WTC11 (cell line): ENCODE results near the gene SELENOI. TPM values are rescaled to one million over a fixed set of nuclear protein-coding genes. Genes with fewer than 3 reads are reported as not detected.

Experiments used
- ATAC-seq: fragments of 200-7000 bp; cut with Tn5 transposase; 2 replicates; pipeline ENCODE4 v1.10.0; 2021; ENCODE audit warnings: mild to moderate bottlenecking, moderate library complexity
- CTCF ChIA-PET: fragments of 300-600 bp; sonication (Branson Sonifier 250); formaldehyde crosslinking; loops from one replicate; lab custom pipeline; 2021; ENCODE audit warnings: antibody characterized with exemption; lab: Charles Lee
- POLR2A ChIA-PET: fragments of 350-600 bp; sonication (Branson Sonifier 250); formaldehyde crosslinking; loops from one replicate; lab custom pipeline; 2021; ENCODE audit warnings: antibody characterized with exemption; lab: Charles Lee
- DNase-seq: peaks from one replicate; pipeline ENCODE4 v3.0.0; 2021; ENCODE audit warnings: low spot score
- H3K27ac Mint-ChIP-seq: 2 replicates; pipeline ENCODE4 v1.8.0; 2021; ENCODE audit warnings: mixed read lengths
- H3K27me3 Mint-ChIP-seq: 2 replicates; pipeline ENCODE4 v1.8.0; 2021; ENCODE audit warnings: low read depth, mild to moderate bottlenecking, moderate library complexity, mixed read lengths
- H3K36me3 Mint-ChIP-seq: 2 replicates; pipeline ENCODE4 v1.8.0; 2021; ENCODE audit warnings: mixed read lengths
- H3K4me1 Mint-ChIP-seq: 2 replicates; pipeline ENCODE4 v1.8.0; 2022; ENCODE audit warnings: mixed read lengths
- H3K4me3 Mint-ChIP-seq: 2 replicates; pipeline ENCODE4 v1.8.0; 2021; ENCODE audit warnings: mild to moderate bottlenecking, moderate library complexity, mixed read lengths
- H3K9me3 Mint-ChIP-seq: 2 replicates; pipeline ENCODE4 v1.8.0; 2021; ENCODE audit warnings: mixed read lengths
- CREB1 ChIP-seq: sonication (generic); formaldehyde crosslinking; IDR thresholded peaks from 2 replicates; pipeline ENCODE4 v1.8.0; 2023; ENCODE audit warnings: mild to moderate bottlenecking, missing genetic modification reagents
- CREM ChIP-seq: sonication (generic); formaldehyde crosslinking; IDR thresholded peaks from 2 replicates; pipeline ENCODE4 v1.8.1; 2022; ENCODE audit warnings: mild to moderate bottlenecking, missing genetic modification reagents, moderate library complexity
- ELF4 ChIP-seq: sonication (generic); formaldehyde crosslinking; IDR thresholded peaks from 2 replicates; pipeline ENCODE4 v1.8.1; 2022; ENCODE audit warnings: low read depth, mild to moderate bottlenecking, moderate library complexity, missing genetic modification reagents
- JUN ChIP-seq: sonication (generic); formaldehyde crosslinking; IDR thresholded peaks from 2 replicates; pipeline ENCODE4 v1.8.0; 2023; ENCODE audit warnings: mild to moderate bottlenecking, missing genetic modification reagents
- MYBL2 ChIP-seq: sonication (generic); formaldehyde crosslinking; IDR thresholded peaks from 2 replicates; pipeline ENCODE4 v1.8.1; 2023; ENCODE audit warnings: mild to moderate bottlenecking, moderate library complexity, missing genetic modification reagents
- NFATC4 ChIP-seq: fragments of 250-450 bp; sonication (Bioruptor Pico); IDR thresholded peaks from 2 replicates; pipeline ENCODE4 v1.9.0; 2021; ENCODE audit warnings: mild to moderate bottlenecking
- NFYB ChIP-seq: sonication (generic); formaldehyde crosslinking; conservative IDR thresholded peaks from 2 replicates; pipeline ENCODE4 v1.8.0; 2022; ENCODE audit warnings: low read depth, missing genetic modification reagents
- NR1H2 ChIP-seq: sonication (generic); formaldehyde crosslinking; IDR thresholded peaks from 2 replicates; pipeline ENCODE4 v1.9.0; 2021; ENCODE audit warnings: mild to moderate bottlenecking, moderate library complexity, missing genetic modification reagents
- NR2C2 ChIP-seq: sonication (generic); formaldehyde crosslinking; IDR thresholded peaks from 2 replicates; pipeline ENCODE4 v1.8.0; 2022; ENCODE audit warnings: mild to moderate bottlenecking, missing genetic modification reagents
- OVOL2 ChIP-seq: fragments of 250-450 bp; sonication (Bioruptor Pico); IDR thresholded peaks from 2 replicates; pipeline ENCODE4 v1.9.0; 2021; ENCODE audit warnings: mild to moderate bottlenecking, borderline replicate concordance
- ZNF138 ChIP-seq: sonication (generic); formaldehyde crosslinking; conservative IDR thresholded peaks from 2 replicates; pipeline ENCODE4 v1.8.1; 2022; ENCODE audit warnings: mild to moderate bottlenecking, moderate library complexity, missing genetic modification reagents
- ZNF263 ChIP-seq: sonication (generic); formaldehyde crosslinking; IDR thresholded peaks from 2 replicates; pipeline ENCODE4 v1.8.1; 2022; ENCODE audit warnings: low read depth, mild to moderate bottlenecking, moderate library complexity, missing genetic modification reagents
- ZNF317 ChIP-seq: sonication (generic); formaldehyde crosslinking; IDR thresholded peaks from 2 replicates; pipeline ENCODE4 v1.8.1; 2023; ENCODE audit warnings: low read depth, mild to moderate bottlenecking, moderate library complexity, missing genetic modification reagents, borderline replicate concordance
- ZNF396 ChIP-seq: fragments of 250-450 bp; sonication (Bioruptor Pico); IDR thresholded peaks from 2 replicates; pipeline ENCODE4 v1.8.0; 2021; ENCODE audit warnings: mild to moderate bottlenecking, moderate library complexity, borderline replicate concordance
- ZNF423 ChIP-seq: fragments of 250-450 bp; sonication (Bioruptor Pico); IDR thresholded peaks from 2 replicates; pipeline ENCODE4 v2.1.2; 2022; ENCODE audit warnings: mild to moderate bottlenecking, moderate library complexity
- total RNA-seq: library from RNA; stranded (reverse); gene quantifications from 3 replicates; pipeline ENCODE4 v1.2.3, GENCODE V29; 2021
- TF ChIP-seq, protein P1 (sequence below): sonication (generic); formaldehyde crosslinking; IDR thresholded peaks from 2 replicates; pipeline ENCODE4 v1.8.0; 2022; ENCODE audit warnings: missing genetic modification reagents
- TF ChIP-seq, protein P2 (sequence below): fragments of 250-450 bp; sonication (Bioruptor Pico); IDR thresholded peaks from 2 replicates; pipeline ENCODE4 v1.9.0; 2021; ENCODE audit warnings: moderate library complexity, mild to moderate bottlenecking, inconsistent platforms, borderline replicate concordance
- TF ChIP-seq, protein P3 (sequence below): fragments of 250-450 bp; sonication (Bioruptor Pico); IDR thresholded peaks from 2 replicates; pipeline ENCODE4 v2.1.2; 2022; ENCODE audit warnings: mild to moderate bottlenecking, moderate library complexity
- TF ChIP-seq, protein P4 (sequence below): sonication (generic); formaldehyde crosslinking; IDR thresholded peaks from 2 replicates; pipeline ENCODE4 v1.8.1; 2022; ENCODE audit warnings: mild to moderate bottlenecking, missing genetic modification reagents, moderate library complexity, borderline replicate concordance
- TF ChIP-seq, protein P5 (sequence below): sonication (generic); formaldehyde crosslinking; IDR thresholded peaks from 2 replicates; pipeline ENCODE4 v1.8.0; 2022; ENCODE audit warnings: mild to moderate bottlenecking, missing genetic modification reagents
- TF ChIP-seq, protein P6 (sequence below): sonication (generic); formaldehyde crosslinking; IDR thresholded peaks from 2 replicates; pipeline ENCODE4 v1.8.1; 2023; ENCODE audit warnings: mild to moderate bottlenecking, moderate library complexity, missing genetic modification reagents
- TF ChIP-seq, protein P7 (sequence below): fragments of 200-600 bp; IDR thresholded peaks from 2 replicates; pipeline ENCODE4 v1.8.0; 2022; ENCODE audit warnings: antibody characterized with exemption

SELENOI gene
- total RNA-seq, 1 experiment from 2014 or later = 53.1 TPM

DNA sequence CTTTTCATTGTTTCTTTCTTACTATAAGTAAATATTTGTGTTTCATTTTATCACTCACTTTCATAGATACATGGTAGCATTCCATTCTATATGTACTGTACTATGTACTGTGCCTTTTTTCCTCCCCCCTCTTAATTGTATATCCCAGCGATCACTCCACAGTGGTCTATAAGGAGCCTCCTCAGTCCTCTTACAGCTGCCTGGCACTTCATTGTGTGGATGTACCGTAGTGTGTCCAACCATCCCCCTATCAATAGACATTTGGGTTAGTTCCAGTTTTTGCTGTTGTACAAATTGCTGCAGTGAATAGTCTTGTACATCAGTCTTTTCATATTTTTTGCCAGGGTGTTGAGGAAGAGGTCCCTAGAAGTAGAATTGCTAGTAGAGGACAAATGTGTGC, 34.3 kb downstream of the SELENOI start:
- POLR2A ChIA-PET = no interaction called here
- Mint-ChIP-seq H3K4me1 (no peaks in the 10 kb centered on the region), H3K4me3 (no peak overlapping the region), H3K36me3 (peaks cover 19% of the 10 kb centered on the region), H3K9me3 (no peaks in the 10 kb centered on the region), H3K27ac (no peak overlapping the region), H3K27me3 (no peaks in the 10 kb centered on the region)
- TF ChIP-seq JUN (CRISPR knock-in tag) (no peak), MYBL2 (CRISPR knock-in tag) (no peak), CREM (no peak), OVOL2 (no peak), NFATC4 (CRISPR knock-in tag) (no peak), ELF4 (CRISPR knock-in tag) (no peak), CREB1 (no peak), NFYB (CRISPR knock-in tag) (no peak)
- TF ChIP-seq, protein P1, sequence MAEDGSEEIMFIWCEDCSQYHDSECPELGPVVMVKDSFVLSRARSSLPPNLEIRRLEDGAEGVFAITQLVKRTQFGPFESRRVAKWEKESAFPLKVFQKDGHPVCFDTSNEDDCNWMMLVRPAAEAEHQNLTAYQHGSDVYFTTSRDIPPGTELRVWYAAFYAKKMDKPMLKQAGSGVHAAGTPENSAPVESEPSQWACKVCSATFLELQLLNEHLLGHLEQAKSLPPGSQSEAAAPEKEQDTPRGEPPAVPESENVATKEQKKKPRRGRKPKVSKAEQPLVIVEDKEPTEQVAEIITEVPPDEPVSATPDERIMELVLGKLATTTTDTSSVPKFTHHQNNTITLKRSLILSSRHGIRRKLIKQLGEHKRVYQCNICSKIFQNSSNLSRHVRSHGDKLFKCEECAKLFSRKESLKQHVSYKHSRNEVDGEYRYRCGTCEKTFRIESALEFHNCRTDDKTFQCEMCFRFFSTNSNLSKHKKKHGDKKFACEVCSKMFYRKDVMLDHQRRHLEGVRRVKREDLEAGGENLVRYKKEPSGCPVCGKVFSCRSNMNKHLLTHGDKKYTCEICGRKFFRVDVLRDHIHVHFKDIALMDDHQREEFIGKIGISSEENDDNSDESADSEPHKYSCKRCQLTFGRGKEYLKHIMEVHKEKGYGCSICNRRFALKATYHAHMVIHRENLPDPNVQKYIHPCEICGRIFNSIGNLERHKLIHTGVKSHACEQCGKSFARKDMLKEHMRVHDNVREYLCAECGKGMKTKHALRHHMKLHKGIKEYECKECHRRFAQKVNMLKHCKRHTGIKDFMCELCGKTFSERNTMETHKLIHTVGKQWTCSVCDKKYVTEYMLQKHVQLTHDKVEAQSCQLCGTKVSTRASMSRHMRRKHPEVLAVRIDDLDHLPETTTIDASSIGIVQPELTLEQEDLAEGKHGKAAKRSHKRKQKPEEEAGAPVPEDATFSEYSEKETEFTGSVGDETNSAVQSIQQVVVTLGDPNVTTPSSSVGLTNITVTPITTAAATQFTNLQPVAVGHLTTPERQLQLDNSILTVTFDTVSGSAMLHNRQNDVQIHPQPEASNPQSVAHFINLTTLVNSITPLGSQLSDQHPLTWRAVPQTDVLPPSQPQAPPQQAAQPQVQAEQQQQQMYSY = no peak
- TF ChIP-seq, protein P2, sequence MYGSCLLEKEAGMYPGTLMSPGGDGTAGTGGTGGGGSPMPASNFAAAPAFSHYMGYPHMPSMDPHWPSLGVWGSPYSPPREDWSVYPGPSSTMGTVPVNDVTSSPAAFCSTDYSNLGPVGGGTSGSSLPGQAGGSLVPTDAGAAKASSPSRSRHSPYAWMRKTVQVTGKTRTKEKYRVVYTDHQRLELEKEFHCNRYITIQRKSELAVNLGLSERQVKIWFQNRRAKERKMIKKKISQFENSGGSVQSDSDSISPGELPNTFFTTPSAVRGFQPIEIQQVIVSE (CRISPR knock-in tag) = no peak
- TF ChIP-seq, protein P3, sequence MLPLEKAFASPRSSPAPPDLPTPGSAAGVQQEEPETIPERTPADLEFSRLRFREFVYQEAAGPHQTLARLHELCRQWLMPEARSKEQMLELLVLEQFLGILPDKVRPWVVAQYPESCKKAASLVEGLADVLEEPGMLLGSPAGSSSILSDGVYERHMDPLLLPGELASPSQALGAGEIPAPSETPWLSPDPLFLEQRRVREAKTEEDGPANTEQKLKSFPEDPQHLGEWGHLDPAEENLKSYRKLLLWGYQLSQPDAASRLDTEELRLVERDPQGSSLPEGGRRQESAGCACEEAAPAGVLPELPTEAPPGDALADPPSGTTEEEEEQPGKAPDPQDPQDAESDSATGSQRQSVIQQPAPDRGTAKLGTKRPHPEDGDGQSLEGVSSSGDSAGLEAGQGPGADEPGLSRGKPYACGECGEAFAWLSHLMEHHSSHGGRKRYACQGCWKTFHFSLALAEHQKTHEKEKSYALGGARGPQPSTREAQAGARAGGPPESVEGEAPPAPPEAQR (CRISPR knock-in tag) = no peak
- TF ChIP-seq, protein P4, sequence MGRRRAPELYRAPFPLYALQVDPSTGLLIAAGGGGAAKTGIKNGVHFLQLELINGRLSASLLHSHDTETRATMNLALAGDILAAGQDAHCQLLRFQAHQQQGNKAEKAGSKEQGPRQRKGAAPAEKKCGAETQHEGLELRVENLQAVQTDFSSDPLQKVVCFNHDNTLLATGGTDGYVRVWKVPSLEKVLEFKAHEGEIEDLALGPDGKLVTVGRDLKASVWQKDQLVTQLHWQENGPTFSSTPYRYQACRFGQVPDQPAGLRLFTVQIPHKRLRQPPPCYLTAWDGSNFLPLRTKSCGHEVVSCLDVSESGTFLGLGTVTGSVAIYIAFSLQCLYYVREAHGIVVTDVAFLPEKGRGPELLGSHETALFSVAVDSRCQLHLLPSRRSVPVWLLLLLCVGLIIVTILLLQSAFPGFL (CRISPR knock-in tag) = no peak
- no peak for DNase-seq
- CTCF ChIA-PET = interaction anchor here (0.7 kb wide), 1 partner anchor 136 kb away, joined by 3 read pairs; no protein-coding TSS in a partner anchor
- no peak for ATAC-seq

DNA sequence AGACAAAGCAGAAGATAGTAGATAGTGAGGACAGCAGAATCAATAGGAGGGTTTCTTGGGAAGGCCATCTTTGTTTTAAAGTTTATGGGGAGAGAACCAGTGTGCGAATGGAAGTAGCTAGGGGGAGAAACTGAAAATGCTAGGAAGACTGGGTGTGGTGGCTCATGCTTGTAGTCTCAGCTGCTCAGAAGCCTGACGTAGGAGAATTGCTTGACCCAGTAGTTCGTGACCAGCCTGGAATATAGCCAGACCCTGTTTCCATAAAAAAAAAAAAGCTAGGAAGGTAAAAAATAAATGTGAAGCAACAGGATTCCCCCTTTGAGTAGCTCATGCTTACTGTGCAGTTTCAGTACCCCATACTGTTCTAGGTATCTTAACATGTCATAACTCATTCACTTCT, 36.6 kb downstream of the SELENOI start:
- no peak for TF ChIP-seq ZNF423 (CRISPR knock-in tag)
- no peak for TF ChIP-seq ELF4 (CRISPR knock-in tag)
- TF ChIP-seq ZNF138 = no peak
- TF ChIP-seq, protein P5, sequence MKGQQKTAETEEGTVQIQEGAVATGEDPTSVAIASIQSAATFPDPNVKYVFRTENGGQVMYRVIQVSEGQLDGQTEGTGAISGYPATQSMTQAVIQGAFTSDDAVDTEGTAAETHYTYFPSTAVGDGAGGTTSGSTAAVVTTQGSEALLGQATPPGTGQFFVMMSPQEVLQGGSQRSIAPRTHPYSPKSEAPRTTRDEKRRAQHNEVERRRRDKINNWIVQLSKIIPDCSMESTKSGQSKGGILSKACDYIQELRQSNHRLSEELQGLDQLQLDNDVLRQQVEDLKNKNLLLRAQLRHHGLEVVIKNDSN (CRISPR knock-in tag) = no peak
- TF ChIP-seq NR2C2 (CRISPR knock-in tag) = no peak
- TF ChIP-seq, protein P6, sequence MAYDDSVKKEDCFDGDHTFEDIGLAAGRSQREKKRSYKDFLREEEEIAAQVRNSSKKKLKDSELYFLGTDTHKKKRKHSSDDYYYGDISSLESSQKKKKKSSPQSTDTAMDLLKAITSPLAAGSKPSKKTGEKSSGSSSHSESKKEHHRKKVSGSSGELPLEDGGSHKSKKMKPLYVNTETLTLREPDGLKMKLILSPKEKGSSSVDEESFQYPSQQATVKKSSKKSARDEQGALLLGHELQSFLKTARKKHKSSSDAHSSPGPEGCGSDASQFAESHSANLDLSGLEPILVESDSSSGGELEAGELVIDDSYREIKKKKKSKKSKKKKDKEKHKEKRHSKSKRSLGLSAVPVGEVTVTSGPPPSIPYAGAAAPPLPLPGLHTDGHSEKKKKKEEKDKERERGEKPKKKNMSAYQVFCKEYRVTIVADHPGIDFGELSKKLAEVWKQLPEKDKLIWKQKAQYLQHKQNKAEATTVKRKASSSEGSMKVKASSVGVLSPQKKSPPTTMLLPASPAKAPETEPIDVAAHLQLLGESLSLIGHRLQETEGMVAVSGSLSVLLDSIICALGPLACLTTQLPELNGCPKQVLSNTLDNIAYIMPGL = no peak
- no peak for TF ChIP-seq ZNF396 (CRISPR knock-in tag)
- TF ChIP-seq, protein P7, sequence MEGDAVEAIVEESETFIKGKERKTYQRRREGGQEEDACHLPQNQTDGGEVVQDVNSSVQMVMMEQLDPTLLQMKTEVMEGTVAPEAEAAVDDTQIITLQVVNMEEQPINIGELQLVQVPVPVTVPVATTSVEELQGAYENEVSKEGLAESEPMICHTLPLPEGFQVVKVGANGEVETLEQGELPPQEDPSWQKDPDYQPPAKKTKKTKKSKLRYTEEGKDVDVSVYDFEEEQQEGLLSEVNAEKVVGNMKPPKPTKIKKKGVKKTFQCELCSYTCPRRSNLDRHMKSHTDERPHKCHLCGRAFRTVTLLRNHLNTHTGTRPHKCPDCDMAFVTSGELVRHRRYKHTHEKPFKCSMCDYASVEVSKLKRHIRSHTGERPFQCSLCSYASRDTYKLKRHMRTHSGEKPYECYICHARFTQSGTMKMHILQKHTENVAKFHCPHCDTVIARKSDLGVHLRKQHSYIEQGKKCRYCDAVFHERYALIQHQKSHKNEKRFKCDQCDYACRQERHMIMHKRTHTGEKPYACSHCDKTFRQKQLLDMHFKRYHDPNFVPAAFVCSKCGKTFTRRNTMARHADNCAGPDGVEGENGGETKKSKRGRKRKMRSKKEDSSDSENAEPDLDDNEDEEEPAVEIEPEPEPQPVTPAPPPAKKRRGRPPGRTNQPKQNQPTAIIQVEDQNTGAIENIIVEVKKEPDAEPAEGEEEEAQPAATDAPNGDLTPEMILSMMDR = no peak
- TF ChIP-seq NFATC4 (CRISPR knock-in tag) = no peak
- no peak for TF ChIP-seq ZNF263 (CRISPR knock-in tag)
- TF ChIP-seq ZNF317 = no peak
- no peak for TF ChIP-seq NR1H2 (CRISPR knock-in tag)
- no peak for ATAC-seq
- ChIA-PET POLR2A (no interaction called here), CTCF (interaction anchor here (0.5 to 1.0 kb wide), 2 partner anchors 40 to 87 kb away, joined by 3 read pairs; no protein-coding TSS in a partner anchor)
- Mint-ChIP-seq H3K36me3 (peaks cover 15% of the 10 kb centered on the region), H3K4me1 (no peaks in the 10 kb centered on the region), H3K9me3 (no peaks in the 10 kb centered on the region), H3K4me3 (no peak overlapping the region), H3K27ac (no peak overlapping the region), H3K27me3 (no peaks in the 10 kb centered on the region)
- no peak for DNase-seq
